ENCODE results near the gene CIAO2B. TPM values are rescaled to one million over a fixed set of nuclear protein-coding genes. Genes with fewer than 3 reads are reported as not detected.

CIAO2B gene
- total and polyA plus RNA-seq, 2 donors (not counting 3 experiments of a cell fraction or from before 2014, with no cell fraction given): 78.7 to 314 TPM

DNA sequence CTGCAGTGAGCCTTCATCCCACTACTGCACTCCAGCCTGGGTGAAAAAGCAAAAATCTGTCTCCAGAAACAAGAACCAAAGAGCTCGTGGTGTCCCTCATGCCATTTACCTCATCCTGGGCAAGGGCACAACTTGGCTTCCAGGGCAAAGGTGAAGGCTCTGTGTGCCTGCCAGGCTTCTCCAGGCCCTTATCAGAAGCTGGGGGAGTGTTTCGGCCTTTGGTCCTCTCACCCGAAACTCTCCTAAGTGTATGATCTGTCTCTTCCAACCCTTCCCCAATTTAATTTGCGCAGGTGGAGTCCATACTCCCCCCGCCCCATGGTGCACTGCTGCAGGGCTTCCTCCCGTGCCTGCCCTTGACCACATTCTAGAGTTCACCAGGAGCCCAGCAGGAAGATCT is 2.3 kb upstream of the CIAO2B start:
- POLR2A ChIA-PET: no interaction called here
- Histone ChIP-seq H4K20me1 (replicated peaks; ENCODE audit: control insufficient read depth, extremely low read depth, insufficient read depth, low read length) (no peaks in the 10 kb centered on the region), H3K9me1 (replicated peaks; ENCODE audit: control insufficient read depth, extremely low read depth, insufficient read depth, low read length) (no peaks in the 10 kb centered on the region), H3K79me2 (ENCODE audit: control insufficient read depth, insufficient read depth, low read length) (peaks cover 20% of the 10 kb centered on the region), H3K9me3 (replicated peaks; ENCODE audit: control insufficient read depth, insufficient read depth, low read length) (no peaks in the 10 kb centered on the region), H3K9ac (replicated peaks; ENCODE audit: extremely low read depth, insufficient read depth, low read length) (no peak overlapping the region), H3K4me3 (replicated peaks in 1 of 3; ENCODE audit: insufficient read depth in 1 of 3, low read depth in 1 of 3, low read length in 3 of 3) (no peak overlapping the region), H3K4me1 (ENCODE audit: control insufficient read depth, extremely low read depth, insufficient read depth, low read length) (peaks cover 7% of the 10 kb centered on the region), H3K27ac (ENCODE audit: insufficient read depth, low read depth, low read length) (no peak overlapping the region), H3K36me3 (ENCODE audit: control insufficient read depth in 2 of 2, extremely low read depth in 1 of 2, insufficient read depth in 2 of 2, low read length in 2 of 2) (peaks cover 0 to 11% of the 10 kb centered on the region in 2 experiments), H3K4me2 (ENCODE audit: insufficient read depth, low read length) (no peak overlapping the region), H3K27me3 (ENCODE audit: control insufficient read depth in 2 of 2, insufficient read depth in 2 of 2, low read length in 2 of 2) (no peaks in the 10 kb centered on the region), H2AFZ (ENCODE audit: low read depth, low read length) (no peak overlapping the region)
- CTCF ChIA-PET: interaction anchor here (0.9 to 1.0 kb wide), 2 partner anchors 11 to 18 kb away, joined by 3 read pairs; no protein-coding TSS in a partner anchor
- intact Hi-C loops (cut with micrococcal nuclease) (no loop called here), dilution Hi-C loops (cut with MboI; ENCODE audit: extremely low pct_ligation_motif_present, low sequenced_read_pairs) (no loop called here)
- FAIRE-seq (no peak), DNase-seq (ENCODE audit: low read depth, low spot score) (no peak)
- BruUV-seq (replicated peaks): no TSS peak
- TF ChIP-seq EZH2 (IDR thresholded peaks at IDR 0.05; ENCODE audit: borderline replicate concordance, low read depth, low read length, severe bottlenecking) (no peak), POLR2AphosphoS5 (IDR thresholded peaks at IDR 0.05; ENCODE audit: insufficient read depth, low read depth, low read length) (no peak), GATA2 (IDR thresholded peaks at IDR 0.05; ENCODE audit: insufficient read depth, insufficient read length, low read depth, low read length) (no peak), POLR2A (IDR thresholded peaks at IDR 0.05; ENCODE audit: low read depth, low read length) (no peak), MYC (IDR thresholded peaks at IDR 0.05; ENCODE audit: low read depth, low read length) (no peak), JUN (IDR thresholded peaks at IDR 0.05; ENCODE audit: borderline replicate concordance, insufficient read depth, insufficient read length, low read depth) (no peak), FOS (IDR thresholded peaks at IDR 0.05; ENCODE audit: borderline replicate concordance, insufficient read depth, low read length) (no peak)
- TF ChIP-seq, protein P1, sequence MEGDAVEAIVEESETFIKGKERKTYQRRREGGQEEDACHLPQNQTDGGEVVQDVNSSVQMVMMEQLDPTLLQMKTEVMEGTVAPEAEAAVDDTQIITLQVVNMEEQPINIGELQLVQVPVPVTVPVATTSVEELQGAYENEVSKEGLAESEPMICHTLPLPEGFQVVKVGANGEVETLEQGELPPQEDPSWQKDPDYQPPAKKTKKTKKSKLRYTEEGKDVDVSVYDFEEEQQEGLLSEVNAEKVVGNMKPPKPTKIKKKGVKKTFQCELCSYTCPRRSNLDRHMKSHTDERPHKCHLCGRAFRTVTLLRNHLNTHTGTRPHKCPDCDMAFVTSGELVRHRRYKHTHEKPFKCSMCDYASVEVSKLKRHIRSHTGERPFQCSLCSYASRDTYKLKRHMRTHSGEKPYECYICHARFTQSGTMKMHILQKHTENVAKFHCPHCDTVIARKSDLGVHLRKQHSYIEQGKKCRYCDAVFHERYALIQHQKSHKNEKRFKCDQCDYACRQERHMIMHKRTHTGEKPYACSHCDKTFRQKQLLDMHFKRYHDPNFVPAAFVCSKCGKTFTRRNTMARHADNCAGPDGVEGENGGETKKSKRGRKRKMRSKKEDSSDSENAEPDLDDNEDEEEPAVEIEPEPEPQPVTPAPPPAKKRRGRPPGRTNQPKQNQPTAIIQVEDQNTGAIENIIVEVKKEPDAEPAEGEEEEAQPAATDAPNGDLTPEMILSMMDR (IDR thresholded peaks at IDR 0.05; ENCODE audit: extremely low read depth in 1 of 2, insufficient read depth in 1 of 2, low read depth in 1 of 2, low read length in 2 of 2): no peak
- TF ChIP-seq, protein P2, sequence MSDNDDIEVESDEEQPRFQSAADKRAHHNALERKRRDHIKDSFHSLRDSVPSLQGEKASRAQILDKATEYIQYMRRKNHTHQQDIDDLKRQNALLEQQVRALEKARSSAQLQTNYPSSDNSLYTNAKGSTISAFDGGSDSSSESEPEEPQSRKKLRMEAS (IDR thresholded peaks at IDR 0.05; ENCODE audit: insufficient read depth, insufficient read length): no peak
